IMR-90 (cell line): ENCODE measurements around the gene ABHD1.

ENCODE experiments used
- BHLHE40 ChIP-seq: fragments of 150-350 bp; IDR thresholded peaks from 2 replicates; pipeline ENCODE4 v1.6.1; 2016; ENCODE audit warnings: mild to moderate bottlenecking, low read depth, low read length
- MXI1 ChIP-seq: IDR thresholded peaks from 2 replicates; pipeline ENCODE4 v1.6.1; 2012; ENCODE audit warnings: low read depth, mild to moderate bottlenecking, low read length, moderate library complexity, borderline replicate concordance
- POLR2A ChIP-seq: IDR thresholded peaks from 2 replicates; pipeline ENCODE4 v1.6.1; 2012; ENCODE audit warnings: mild to moderate bottlenecking, low read depth, low read length
- RFX5 ChIP-seq: IDR thresholded peaks from 2 replicates; pipeline ENCODE4 v1.8.0; 2012; ENCODE audit warnings: low read depth, mild to moderate bottlenecking, low read length, moderate library complexity
- SMC3 ChIP-seq: fragments of 150-350 bp; IDR thresholded peaks from 2 replicates; pipeline ENCODE4 v1.6.1; 2016; ENCODE audit warnings: low read depth, mild to moderate bottlenecking, antibody characterized with exemption, low read length, moderate library complexity
- TF ChIP-seq, protein P1 (sequence below): conservative IDR thresholded peaks from 2 replicates; pipeline ENCODE4 v1.5.1; 2012; ENCODE audit warnings: mild to moderate bottlenecking, low read depth, low read length, improper control_type of control experiment
- TF ChIP-seq, protein P2 (sequence below): fragments of 150-350 bp; IDR thresholded peaks from 2 replicates; pipeline ENCODE4 v1.6.1; 2016; ENCODE audit warnings: low read depth, mild to moderate bottlenecking, low read length, moderate library complexity, borderline replicate concordance

- TF ChIP-seq, protein P1, sequence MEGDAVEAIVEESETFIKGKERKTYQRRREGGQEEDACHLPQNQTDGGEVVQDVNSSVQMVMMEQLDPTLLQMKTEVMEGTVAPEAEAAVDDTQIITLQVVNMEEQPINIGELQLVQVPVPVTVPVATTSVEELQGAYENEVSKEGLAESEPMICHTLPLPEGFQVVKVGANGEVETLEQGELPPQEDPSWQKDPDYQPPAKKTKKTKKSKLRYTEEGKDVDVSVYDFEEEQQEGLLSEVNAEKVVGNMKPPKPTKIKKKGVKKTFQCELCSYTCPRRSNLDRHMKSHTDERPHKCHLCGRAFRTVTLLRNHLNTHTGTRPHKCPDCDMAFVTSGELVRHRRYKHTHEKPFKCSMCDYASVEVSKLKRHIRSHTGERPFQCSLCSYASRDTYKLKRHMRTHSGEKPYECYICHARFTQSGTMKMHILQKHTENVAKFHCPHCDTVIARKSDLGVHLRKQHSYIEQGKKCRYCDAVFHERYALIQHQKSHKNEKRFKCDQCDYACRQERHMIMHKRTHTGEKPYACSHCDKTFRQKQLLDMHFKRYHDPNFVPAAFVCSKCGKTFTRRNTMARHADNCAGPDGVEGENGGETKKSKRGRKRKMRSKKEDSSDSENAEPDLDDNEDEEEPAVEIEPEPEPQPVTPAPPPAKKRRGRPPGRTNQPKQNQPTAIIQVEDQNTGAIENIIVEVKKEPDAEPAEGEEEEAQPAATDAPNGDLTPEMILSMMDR, result no peak
- no peak for TF ChIP-seq SMC3
- no peak for TF ChIP-seq POLR2A
- TF ChIP-seq, protein P2, sequence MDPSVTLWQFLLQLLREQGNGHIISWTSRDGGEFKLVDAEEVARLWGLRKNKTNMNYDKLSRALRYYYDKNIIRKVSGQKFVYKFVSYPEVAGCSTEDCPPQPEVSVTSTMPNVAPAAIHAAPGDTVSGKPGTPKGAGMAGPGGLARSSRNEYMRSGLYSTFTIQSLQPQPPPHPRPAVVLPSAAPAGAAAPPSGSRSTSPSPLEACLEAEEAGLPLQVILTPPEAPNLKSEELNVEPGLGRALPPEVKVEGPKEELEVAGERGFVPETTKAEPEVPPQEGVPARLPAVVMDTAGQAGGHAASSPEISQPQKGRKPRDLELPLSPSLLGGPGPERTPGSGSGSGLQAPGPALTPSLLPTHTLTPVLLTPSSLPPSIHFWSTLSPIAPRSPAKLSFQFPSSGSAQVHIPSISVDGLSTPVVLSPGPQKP, result no peak
- TF ChIP-seq MXI1, result no peak
- TF ChIP-seq BHLHE40, result no peak
- no peak for TF ChIP-seq RFX5
Measured at GRCh38 chr2:27177441-27178351, 54.1 kb downstream of the ABHD1 start.
